Right kidney (tissue), 1 donor: ENCODE results near the gene P4HB.
A peak's percentile ranks its signal among the peaks of the same experiment; 100 is the strongest.

Source experiments
- DNase-seq: peaks from one replicate; pipeline ENCODE4 v3.0.0-alpha.2; 2016

The P4HB gene

DNA sequence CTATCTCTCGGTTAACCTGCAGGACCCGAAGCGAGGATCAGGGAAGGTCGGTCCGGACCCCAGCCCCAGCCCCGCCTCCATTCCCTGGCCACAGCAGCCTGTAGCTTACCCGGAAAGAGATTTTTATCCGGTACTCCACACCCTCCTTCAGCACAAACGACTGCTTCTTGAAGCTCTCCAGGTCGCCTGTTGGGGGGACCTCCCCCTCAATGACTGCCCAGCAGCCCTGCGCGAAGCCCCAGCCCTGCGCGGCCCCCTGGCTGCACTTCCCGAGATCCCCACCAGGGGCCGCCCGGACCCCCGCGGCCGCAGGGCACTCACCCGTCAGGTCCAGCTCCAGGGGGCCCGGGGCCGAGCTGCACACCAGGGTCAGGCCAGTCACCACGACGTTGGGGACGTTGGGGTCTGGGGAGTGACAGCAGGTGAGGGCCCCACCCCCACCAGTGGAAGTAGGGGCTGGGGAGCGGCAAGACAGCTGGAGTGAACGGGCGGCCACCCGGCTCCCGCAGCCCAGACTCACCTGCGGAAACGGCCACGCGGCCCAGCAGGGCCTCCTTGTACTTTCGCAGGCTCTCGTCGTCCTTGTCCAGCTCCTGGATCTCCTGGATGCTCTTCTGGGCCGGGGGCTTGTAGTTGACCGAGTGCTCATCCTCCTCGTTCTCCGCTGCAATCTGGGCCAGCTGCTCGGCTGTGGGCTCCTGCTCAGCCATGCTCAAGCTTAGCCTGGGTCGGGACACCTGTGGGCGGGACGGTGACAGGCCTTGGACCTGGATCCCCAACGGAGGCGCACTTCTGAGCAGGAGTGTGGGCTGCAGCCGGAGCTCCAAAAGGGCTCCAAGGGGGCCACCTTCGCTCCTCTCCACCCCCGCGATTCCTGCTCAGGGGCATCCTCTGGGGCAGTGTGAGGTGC lies 9.1 kb upstream of the P4HB start:
- peak; percentile 80 for DNase-seq

DNA sequence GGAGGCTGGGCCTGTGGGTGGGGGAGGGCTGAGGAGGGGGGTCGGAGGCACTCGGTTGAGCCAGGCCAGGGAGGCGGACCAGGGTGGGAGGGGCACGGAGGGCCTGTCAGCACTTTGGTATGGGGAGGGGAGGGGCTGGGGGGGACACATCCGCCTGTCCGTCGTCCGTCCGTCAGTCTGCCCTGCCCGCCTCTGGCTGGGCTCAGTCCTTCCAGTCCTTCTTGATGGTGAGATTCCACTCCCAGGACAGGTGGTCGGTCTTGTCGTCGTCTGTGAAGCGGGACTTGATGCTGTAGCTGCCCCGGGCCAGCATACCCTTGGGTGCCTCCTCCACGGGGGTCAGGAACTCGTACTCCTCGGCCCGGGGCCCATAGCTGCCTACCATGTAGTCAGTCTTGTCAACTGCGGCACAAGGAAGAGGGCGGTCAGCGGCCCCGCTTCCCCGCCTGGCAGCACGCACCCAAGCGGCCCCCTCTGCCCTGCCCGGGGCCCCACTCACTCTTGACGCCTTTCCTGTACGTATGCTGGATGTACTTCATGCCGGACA lies 8.4 kb upstream of the P4HB start:
- no peak for DNase-seq

DNA sequence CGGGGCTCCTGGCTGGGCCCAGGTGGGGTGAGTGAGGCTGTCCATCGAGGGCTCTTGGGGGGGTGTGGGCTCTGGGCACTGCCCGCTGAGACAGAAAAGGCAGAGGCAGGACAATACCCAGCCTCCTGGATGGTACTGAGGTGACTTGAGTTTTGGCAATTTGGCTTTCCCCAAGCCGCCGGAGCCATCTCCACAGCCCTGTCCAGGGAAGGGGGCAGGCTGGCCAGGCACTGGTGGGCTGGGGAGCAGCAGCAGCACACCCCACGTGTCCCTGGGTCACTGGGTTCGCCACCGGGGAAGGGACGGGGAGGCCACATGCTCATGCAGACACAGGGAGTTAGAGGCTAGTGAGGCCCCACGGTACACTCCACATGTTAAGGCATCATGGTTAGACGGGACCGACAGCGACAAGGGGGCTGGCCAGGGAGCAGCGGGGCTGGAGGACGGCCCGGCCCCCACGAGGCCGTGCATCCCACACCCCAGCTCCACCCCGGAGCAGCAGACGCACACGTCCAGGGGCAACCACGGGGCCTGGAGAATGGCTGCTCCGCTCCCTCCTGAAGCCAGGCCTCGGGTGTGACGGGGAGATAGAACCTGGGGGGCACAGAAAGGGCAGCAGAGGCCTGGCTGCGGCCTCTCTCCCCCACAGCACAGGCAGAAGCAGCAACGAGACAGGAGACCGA lies 7.8 kb upstream of the P4HB start:
- DNase-seq = no peak

DNA sequence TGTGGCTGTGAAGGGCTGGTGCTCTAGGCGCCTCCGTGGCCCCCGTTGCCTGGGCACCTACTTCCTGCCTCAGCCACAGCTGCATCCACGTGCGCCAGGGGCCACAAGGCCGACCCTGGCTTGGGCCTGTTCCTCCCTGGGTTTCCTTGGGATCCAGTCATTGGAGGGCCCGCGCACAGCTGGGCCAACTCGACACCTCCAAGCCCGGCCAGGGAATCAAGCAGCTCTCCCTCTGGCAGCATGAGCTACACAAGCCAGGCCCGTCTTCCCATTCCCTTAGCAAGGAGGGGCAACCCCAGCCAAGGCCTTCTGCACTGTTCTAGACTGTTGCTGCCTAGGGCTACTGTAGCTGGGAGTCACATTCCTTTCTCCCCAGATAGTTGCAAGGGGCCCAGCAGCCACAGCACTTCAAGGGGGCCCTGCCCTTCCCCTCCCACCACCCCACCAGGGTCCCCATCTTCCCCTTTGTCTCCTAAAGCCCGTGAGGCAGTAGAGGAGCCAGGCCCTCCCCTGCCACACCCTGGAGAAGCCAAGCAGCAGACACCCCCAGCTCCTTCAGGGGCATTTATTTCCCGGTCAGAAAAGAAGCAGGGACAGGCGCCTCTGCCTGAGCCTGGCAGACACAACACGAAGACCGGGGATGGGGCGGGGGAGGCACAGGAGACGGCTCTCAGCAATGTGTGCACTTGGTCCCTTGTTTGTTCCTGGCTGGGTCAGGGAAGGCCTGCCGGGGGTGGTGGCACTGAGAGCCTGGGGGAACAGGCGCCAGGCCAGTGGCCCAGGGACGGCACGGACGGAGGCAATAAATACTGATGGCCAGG lies 7.0 kb upstream of the P4HB start:
- no peak for DNase-seq

DNA sequence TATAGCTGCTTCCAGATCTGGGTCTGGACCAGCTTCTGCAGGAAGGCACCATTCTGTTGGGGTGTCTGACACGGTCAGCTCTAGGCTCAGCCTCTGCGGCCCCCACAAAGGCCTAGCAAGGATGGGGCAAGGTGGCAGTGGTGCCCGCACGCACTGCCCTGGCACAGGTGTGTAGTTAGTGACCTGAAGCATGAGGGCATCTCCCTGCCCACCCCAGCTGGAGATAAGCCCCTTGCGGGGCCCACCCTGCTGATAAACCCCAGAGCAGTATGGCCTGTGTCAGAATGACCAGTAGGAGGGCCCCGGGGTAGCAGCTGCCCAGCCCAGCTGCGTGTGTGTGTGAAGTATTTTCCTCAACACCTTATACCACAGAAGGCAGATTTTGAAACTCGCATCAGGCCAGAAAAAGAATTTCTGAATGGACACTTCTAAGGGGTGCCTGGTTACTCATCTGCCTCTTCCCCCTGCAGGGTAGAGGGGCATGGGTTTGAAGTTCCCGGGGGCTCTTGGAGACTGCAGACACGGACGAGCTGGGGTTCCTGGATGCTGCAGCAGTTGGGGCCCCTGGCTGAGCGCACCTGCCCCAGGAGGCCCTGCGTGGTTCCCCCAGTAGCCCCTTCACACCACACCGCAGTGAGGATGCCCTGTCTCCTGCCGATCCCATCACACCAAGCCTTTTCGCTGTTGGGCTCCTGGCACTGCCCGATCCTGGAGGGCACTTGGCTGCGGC lies 6.3 kb upstream of the P4HB start:
- no peak for DNase-seq

DNA sequence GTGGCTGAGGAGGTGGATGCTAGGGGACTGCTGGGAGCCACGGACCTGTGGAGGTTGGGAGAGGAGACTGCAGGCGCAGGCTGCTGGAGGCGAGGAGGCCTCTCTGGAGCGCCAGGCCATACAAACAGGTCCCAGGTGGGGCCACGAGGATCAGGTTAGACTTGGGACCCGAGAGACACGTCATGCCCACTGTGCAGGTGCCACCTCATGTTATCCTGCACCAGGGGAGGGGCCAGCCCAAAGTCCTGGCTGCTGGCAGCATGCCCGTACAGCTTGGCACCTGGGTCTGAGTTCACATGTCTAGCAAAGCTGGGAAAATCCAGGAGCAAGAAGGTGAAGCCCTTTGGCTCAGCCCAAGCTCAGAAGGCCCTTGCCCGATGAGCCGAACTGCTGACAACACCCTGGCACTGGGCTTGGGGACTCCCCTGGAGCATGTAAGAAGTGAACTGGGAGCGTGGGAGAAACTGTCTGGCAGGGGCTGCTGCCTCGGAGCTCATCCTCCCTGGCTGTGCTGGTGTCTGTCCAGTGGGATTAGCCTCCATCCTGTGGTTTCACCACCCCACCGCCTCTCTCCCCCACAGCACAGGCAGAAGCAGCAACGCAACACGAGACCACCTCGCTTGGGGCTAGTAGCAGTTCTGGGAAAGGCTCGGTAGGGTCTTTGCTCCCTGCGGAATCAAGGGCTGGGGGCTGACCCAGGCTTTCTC lies 5.6 kb upstream of the P4HB start:
- no peak for DNase-seq

DNA sequence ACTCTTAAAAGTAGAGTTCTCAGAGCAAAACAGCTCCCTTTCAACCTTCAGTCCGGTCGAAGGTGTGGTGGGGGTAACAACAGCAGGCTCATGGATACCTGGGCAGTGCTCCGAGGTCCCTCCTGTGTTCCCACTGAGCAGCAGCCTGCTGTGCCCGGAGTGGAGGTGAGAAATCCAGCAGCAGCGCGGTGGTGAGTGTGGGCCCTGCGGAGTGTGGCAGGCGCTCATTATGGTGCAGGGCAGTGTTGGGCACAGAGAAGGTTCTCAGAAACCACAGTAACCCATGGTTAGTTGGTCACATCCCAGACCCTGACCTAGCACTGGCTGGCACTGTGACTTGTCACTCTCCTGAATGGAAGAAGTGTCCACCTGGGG lies 5.0 kb upstream of the P4HB start:
- DNase-seq = no peak

DNA sequence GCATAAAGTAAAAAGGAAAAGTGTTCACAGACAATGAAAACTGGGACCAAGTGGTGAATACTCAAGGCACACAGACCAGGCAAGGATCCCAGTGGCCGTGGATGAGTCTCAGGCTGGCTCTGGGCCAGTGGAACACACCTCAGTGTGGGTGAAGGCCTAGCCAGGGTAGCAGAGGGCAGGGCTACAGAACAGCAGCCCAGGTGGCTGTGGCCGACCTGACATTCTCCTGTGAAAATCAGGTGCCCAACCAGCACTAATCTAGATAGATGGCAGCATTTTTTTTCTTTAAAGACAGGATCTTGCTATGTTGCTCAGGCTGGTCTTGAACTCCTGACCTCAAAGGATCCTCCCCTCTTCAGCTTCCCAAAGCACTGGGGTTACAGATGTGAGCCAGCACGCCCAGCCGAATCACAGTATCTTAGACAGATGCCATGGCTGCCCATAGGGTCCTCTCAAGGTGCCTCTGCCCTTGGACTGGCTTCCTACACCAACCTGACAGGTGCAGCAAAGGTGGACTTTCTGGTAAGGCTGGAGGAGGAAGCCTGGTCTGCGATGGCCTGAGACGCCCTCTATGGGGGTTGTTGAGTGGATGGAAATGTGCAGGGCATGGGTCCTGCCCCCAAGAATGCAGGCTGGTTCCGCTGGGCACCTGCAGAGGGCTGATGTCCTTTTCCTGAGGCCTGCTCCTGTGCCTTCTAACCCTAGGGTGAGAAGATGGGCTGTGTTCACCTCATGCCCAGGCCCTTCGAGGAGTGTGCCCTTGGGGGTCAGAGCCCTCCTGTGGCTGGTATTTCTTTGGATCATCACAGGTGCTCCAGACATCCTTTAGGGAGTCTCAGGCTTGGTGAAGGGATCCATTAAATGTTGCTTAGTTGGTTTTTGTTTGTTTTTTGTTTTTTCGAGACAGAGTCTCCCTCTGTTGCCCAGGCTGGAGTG lies 3.8 kb upstream of the P4HB start:
- no peak for DNase-seq

DNA sequence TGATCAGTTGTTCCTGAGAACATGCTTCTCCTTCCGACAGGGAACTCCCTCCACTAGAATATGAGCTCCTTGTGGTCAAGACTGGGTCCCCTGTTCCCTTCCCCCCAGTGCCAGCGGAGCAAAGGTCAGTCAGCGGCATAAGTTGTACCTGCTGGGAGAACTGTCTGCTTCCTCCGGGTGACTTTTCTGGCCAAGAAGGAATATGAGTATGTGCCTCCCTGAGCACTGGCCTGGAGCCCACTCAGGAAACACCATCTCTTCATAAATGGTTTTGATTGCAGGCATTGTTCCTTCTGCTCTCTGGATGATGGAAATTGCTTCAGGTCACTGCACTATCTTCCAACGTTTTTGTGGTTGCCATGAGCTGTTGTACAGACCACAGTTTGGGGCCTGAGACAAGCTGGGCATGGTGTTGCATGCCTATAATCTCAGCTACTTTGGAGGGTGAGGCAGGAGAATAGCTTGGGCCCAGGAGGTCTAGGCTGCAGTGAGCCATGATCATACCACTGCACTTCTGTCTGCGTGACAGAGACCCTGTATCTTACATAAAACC lies 2.9 kb upstream of the P4HB start:
- no peak for DNase-seq

DNA sequence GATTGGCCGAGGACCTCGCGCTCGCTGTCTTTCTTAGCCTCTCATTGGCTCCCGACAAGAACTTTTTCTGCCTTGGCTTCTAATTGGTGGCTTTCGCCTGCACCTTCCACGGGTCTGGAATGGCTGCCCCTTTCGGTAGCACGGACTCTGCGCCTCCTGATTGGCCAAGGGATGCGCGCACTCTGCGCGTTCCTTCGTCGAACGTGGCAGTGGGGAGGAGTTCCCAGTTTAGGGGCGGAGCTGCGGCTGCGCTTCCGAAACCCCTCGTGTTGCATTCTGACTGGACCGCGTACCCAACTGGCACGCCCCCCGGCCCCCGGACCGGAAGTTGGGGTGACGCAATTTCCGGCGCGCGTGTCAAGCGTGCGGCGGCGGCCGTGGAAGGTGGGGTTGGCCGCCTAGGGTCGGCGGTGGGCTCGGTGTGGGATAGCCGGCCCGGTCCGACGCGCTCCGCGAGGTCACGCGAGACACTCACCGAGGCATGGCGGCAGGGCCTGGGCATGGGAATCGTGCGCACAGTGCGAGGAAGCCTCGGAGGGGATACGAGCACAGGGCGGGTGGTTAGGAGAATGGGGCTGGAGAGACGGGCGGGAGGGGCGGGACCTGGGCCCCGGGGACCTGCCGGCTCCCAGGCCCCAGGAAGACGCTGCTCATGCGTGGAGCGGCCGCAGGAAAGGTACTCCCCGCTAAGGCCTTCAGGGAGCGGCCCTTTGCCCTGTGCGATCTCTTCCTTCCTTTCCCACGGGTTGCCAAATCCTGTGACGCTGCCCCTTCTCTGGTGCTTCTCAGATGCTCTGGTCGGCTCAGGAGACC lies 627 bp upstream of the P4HB start:
- peak; percentile 98 for DNase-seq

DNA sequence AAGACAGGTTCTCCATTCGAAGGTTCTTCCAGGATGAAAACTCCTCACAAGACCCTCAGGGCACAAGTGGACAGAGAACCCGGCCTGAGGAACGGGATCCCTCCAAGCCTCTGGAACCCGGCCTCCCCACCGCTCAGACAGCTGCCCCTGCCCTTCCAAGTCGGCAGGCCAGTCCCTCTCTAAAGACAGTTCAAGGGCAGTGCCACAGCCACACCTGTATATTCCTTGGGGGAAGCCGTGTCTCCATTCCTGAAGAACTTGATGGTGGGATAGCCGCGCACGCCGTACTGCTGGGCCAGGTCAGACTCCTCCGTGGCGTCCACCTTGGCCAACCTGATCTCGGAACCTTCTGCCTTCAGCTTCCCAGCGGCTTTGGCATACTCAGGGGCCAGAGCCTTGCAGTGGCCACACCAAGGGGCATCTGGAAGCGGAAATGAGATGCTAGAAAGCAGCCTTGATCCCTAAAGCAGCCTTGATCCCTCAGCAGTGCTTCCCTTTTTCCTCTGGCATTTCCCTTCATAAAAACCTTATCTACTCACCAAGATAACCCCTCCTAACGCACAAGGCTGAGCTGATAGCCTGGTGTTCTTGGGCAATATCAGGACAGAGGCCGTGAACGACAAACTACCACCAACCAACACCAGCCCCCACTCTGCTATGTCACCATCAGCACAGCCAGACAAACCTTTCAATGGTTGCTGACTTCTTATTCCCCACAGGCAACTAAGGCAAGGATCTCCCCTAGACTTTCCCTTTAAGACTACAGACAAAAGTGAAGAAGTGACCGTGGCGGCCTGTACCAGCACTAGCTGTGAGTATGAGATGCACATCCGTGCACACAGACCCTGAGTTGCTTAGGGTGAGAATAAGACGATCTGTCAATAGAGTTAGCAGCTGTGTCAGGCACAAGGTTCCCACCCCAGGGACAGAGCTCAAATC lies 1.1 kb downstream of the P4HB start:
- DNase-seq = no peak

DNA sequence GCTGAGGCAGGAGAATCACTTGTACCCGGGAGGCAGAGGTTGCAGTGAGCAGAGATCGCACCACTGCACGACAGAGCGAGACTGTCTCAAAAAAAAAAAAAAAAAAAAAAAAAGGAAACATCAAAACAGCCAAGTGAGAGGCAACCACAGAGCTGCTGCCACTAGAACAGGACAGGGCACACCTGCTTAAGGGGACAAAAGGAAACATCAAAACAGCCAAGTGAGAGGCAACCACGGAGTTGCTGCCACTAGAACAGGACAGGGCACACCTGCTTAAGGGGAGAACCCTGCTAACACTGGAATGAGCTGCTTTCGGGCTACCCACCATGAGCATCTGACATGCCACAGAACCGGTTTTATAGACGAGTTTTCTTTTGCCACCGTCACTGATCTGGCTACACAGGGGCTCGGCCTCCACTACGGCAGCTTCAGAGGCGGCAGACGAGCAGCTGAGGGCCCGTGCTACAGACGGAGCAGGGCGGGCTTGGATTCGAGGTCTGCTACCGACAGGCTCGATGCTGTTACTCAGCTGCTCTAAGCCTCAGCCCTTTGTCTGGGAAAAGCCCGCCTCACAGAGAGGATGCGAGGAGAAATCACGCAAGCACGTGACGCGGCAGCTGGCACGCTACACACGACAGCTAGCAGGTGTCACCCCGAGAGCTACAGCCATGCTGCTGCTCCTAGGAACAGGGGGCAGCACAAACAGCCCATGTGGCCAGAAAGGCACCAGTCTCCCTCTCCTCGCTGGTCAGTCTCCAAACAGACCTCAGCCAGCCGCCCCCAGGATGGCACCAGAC lies 2.0 kb downstream of the P4HB start:
- DNase-seq = no peak

DNA sequence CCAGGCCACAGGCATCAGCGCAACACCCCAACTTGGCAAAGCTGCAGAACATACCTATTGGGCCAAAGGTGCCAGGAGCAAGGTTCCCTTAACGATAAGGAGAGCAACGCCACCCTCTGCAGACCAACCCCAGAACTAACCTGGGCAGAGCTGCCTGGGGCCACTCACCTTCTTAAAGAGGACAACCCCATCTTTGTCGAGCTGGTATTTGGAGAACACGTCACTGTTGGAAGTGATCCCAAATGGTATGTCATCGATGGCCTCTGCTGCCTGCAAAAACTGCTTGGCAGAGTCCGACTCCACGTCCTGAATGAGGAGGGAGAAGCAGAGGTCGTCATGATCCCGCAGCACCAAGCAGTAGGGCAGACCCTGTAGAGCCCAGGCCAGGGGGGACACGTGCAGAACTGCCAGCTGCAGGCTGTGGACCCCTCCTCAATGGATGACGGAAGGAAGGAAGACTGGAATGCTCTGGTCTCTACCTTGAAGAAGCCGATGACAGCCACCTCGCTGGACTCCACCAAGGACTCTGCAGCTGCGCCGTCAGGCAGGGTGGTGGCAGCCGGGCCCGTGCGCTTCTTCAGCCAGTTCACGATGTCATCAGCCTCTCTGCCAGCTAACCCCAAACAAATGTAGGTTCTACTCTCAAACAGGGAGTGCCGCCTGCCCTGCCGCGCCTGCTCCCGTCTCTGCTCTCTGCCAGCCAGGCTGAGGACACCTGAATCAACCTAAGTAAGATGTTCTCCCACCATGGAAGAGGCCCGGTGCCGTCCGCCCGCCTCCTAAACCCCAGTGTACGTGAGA lies 5.2 kb downstream of the P4HB start:
- DNase-seq = no peak

DNA sequence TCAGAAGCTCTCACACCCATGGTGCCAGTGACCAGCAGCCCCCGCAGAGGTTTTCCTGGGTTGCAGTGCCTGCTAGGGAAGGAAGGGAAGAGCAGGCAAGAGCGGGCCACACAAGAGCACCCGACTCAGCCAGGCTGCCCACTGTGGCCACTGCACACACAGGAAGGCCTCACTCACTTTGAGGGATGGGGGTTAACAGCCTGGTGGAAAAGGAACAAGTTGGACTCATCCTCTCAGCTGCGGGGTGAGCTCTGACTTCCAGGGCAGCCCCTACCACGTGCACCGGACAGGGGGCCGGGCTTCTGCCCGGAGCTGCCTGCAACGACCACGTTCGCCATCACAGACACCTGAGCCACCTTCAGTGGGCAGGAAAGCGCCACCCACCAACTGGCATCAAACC lies 8.1 kb downstream of the P4HB start:
- no peak for DNase-seq

DNA sequence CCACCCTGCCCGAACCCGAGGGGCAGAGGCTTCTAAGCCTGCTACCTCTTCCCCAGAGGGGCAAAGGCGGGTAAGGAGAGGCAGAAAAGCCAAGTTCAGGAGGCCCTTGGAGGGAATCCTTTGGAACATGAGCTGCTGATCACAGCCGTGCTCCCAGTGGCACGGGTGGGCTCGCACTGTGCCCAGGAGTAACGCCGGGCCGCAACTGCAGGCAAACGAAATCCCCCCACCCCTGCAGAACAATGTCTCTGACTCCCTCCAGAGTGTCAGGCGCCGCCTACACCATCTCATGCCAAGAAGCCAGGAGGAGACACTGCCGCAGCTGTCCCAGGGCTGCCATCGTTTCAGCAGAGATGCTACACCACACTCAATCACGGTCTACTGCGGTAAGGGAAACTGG lies 8.9 kb downstream of the P4HB start:
- no peak for DNase-seq

DNA sequence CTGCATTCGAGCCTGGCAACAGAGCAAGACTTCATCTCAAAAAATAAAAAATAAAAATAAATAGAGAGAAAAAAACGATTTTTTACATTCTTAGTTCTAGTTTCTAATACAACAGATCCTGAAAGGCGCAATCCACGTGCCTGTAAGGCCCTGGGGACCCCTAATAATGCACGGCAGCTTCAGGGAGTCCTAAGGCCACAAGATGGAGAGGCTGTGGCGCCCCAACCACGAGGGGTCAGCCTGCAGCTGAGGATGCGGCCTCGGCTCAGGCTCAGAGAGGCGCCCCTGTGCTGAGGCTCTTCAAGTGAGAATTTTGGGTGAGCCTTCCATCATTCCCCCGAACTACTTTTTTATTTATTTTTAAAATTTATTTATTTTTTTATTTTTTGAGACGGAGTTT lies 10.9 kb downstream of the P4HB start:
- DNase-seq = no peak
